H54 (cell line): ENCODE data around the gene PIGV.

Source experiments
- DNase-seq: peaks from one replicate; pipeline ENCODE4 v3.0.0; 2011; ENCODE audit warnings: low spot score, mixed read lengths; ENCODE audit not compliant: insufficient read length
- FAIRE-seq: peaks from 3 replicates; lab custom pipeline; 2011; peaks lifted over from hg19 to GRCh38; lab: Jason Lieb, UNC
- POLR2A ChIP-seq: IDR thresholded peaks from 2 replicates; pipeline ENCODE4 v1.6.1; 2011; ENCODE audit warnings: low read depth, mild to moderate bottlenecking, low read length

The PIGV gene

GRCh38 chr1:26754086-26754874 lies 33.5 kb upstream of the PIGV start:
- no peak for TF ChIP-seq POLR2A
- no peak for FAIRE-seq
- DNase-seq: no peak

- DNase-seq (no peak), FAIRE-seq (no peak)
Measured at GRCh38 chr1:26758358-26758757, 29.4 kb upstream of the PIGV start.

GRCh38 chr1:26759531-26759930 lies 28.2 kb upstream of the PIGV start:
- FAIRE-seq: no peak
- no peak for TF ChIP-seq POLR2A
- DNase-seq: no peak

More at GRCh38 chr1:26758358-26758757, 29.4 kb upstream of the PIGV start:
- no peak for TF ChIP-seq POLR2A

GRCh38 chr1:26761217-26761616 lies 26.5 kb upstream of the PIGV start:
- no peak for TF ChIP-seq POLR2A
- no peak for DNase-seq
- no peak for FAIRE-seq

- no peak for FAIRE-seq
- TF ChIP-seq POLR2A: no peak
- no peak for DNase-seq
Measured at GRCh38 chr1:26767714-26768113, 20.0 kb upstream of the PIGV start.

GRCh38 chr1:26768755-26769154 lies 19.0 kb upstream of the PIGV start:
- DNase-seq (no peak), FAIRE-seq (no peak)
- no peak for TF ChIP-seq POLR2A

GRCh38 chr1:26771285-26771642 lies 16.5 kb upstream of the PIGV start:
- TF ChIP-seq POLR2A: no peak
- FAIRE-seq: no peak
- no peak for DNase-seq

GRCh38 chr1:26771643-26772321 lies 16.0 kb upstream of the PIGV start:
- FAIRE-seq: peak; percentile 85
- TF ChIP-seq POLR2A: no peak
- DNase-seq: peak; percentile 63

- DNase-seq (no peak), FAIRE-seq (peak; percentile 75)
- no peak for TF ChIP-seq POLR2A
Measured at GRCh38 chr1:26772687-26773086, 15.1 kb upstream of the PIGV start.

- DNase-seq (no peak), FAIRE-seq (no peak)
Measured at GRCh38 chr1:26774462-26774861, 13.3 kb upstream of the PIGV start.

GRCh38 chr1:26775666-26776065 lies 12.1 kb upstream of the PIGV start:
- no peak for TF ChIP-seq POLR2A
- no peak for DNase-seq
- no peak for FAIRE-seq

More at GRCh38 chr1:26774462-26774861, 13.3 kb upstream of the PIGV start:
- TF ChIP-seq POLR2A: no peak

GRCh38 chr1:26779098-26779668 lies 8.6 kb upstream of the PIGV start:
- FAIRE-seq (no peak), DNase-seq (no peak)

GRCh38 chr1:26780344-26780957 lies 7.3 kb upstream of the PIGV start:
- DNase-seq (no peak), FAIRE-seq (no peak)
- TF ChIP-seq POLR2A: no peak

More at GRCh38 chr1:26779098-26779668, 8.6 kb upstream of the PIGV start:
- TF ChIP-seq POLR2A: no peak
